D721Med (cell line): ENCODE data around the gene MOB3B.

Source experiments
- DNase-seq: peaks from one replicate; pipeline ENCODE4 v3.0.0; 2011; ENCODE audit warnings: low spot score; ENCODE audit not compliant: insufficient read length
- FAIRE-seq: peaks from 2 replicates; lab custom pipeline; 2011; peaks lifted over from hg19 to GRCh38; lab: Jason Lieb, UNC
- TF ChIP-seq, protein P1 (sequence below): IDR thresholded peaks from 2 replicates; pipeline ENCODE4 v1.5.1; 2012; ENCODE audit warnings: mild to moderate bottlenecking, control low read depth; ENCODE audit not compliant: insufficient read depth; ENCODE audit errors: missing control alignments

The MOB3B gene

GRCh38 chr9:27377811-27378456 is 151.7 kb downstream of the MOB3B start:
- DNase-seq, result no peak
- FAIRE-seq, result no peak
- TF ChIP-seq, protein P1, sequence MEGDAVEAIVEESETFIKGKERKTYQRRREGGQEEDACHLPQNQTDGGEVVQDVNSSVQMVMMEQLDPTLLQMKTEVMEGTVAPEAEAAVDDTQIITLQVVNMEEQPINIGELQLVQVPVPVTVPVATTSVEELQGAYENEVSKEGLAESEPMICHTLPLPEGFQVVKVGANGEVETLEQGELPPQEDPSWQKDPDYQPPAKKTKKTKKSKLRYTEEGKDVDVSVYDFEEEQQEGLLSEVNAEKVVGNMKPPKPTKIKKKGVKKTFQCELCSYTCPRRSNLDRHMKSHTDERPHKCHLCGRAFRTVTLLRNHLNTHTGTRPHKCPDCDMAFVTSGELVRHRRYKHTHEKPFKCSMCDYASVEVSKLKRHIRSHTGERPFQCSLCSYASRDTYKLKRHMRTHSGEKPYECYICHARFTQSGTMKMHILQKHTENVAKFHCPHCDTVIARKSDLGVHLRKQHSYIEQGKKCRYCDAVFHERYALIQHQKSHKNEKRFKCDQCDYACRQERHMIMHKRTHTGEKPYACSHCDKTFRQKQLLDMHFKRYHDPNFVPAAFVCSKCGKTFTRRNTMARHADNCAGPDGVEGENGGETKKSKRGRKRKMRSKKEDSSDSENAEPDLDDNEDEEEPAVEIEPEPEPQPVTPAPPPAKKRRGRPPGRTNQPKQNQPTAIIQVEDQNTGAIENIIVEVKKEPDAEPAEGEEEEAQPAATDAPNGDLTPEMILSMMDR, result no peak

DNA sequence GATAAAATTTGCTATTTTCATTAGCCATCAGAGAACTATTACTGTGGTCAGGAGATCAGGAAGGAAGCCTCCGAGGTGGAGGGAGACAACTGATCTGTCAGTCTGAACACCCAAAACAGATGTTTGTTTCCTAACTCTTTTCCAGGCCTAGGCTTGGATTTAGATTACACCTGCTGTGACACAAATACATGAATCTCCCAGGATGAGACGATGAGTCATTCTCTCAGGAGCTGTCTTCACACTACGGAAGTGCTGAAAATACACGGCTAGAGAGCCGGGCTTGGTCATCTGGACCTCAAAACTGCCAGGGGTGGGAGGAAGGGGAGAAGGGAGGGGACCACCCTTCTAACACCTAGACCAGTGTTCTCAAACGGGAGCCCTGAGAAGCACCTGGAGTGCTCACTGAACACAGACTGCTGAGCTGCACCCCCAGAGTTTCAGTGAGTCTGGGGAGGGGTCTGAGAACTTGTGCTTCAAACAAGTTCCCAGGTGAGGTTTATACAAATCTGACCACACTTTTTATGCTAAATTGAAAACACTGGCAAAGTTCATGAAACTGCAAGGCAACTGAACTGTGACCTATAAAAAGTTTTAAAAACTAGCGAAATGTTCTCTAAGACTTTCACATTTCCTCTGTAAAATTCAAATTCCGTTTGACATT is 152.3 kb downstream of the MOB3B start:
- no peak for DNase-seq
- FAIRE-seq, result no peak
- TF ChIP-seq, protein P1, result no peak

DNA sequence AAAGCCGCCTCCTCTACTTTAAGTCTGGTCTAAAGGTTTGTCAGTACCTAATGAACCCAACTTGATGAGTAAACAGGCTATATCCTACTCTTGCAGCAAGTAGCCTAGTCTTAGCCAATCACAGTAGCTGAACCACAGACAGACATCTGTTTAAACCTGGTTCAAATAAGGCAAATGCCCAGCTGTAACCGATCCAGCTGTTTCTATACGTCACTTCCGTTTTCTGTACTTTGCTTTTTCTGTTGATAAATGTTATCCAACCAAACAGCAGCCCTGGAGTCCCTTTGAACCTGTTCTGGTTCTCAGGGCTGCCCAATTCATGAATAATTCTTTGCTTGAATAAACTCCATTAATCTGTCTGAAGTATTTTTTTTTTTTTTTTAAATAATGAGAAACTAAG is 155.8 kb downstream of the MOB3B start:
- FAIRE-seq (no peak), DNase-seq (no peak)
- TF ChIP-seq, protein P1, result no peak

GRCh38 chr9:27372615-27373014 is 157.0 kb downstream of the MOB3B start:
- DNase-seq, result no peak
- no peak for FAIRE-seq
- TF ChIP-seq, protein P1, result no peak

DNA sequence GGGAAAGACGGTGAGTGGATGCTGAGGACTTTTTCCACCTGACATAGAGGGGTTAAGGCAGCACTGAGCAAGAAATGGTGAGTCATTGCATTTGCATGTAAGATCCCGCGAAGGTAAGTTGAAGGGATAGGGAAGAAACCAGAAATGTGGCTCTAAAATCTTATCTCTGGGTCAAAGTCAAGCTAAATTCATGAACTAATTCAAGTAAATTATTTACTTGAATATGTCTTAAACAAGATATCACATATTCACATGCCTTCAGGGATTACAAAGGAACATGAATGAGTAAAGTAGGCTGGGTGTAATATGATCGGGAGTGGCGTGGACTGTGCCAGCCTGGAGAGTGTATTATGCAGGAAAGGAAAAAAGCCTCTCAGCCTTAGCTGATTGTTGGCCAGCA is 158.2 kb downstream of the MOB3B start:
- TF ChIP-seq, protein P1, result no peak
- no peak for FAIRE-seq
- DNase-seq, result no peak

GRCh38 chr9:27369591-27369990 is 160.0 kb downstream of the MOB3B start:
- DNase-seq (no peak), FAIRE-seq (no peak)

More at GRCh38 chr9:27369591-27369990, 160.0 kb downstream of the MOB3B start:
- TF ChIP-seq, protein P1, result no peak
